ENCODE data around the gene LGI1.
"Not testable (repeated sequence)": the region's sequence is repeated elsewhere in the genome, so short reads cannot be mapped to it uniquely, and the experiment has no call there.

LGI1 gene

GRCh38 chr10:93827056-93827804 lies 69.5 kb downstream of the LGI1 start:
- Histone ChIP-seq H3K27me3 (ENCODE audit: low read length) (no peaks in the 10 kb centered on the region), H4K20me1 (ENCODE audit: low read depth, low read length) (no peaks in the 10 kb centered on the region), H3K4me3 (ENCODE audit: insufficient read depth, low read length, poor library complexity, severe bottlenecking) (no peak overlapping the region), H3K9me2 (replicated peaks; ENCODE audit: insufficient read depth, low read length) (no peaks in the 10 kb centered on the region), H3K36me3 (ENCODE audit: low read length) (no peaks in the 10 kb centered on the region), H3F3A (ENCODE audit: insufficient read depth) (no peaks in the 10 kb centered on the region), H2AFZ (ENCODE audit: low read depth, low read length, severe bottlenecking) (no peak overlapping the region), H3K79me2 (ENCODE audit: insufficient read depth, low read length) (no peaks in the 10 kb centered on the region), H3K9me3 (ENCODE audit: insufficient read depth, low read length) (no peaks in the 10 kb centered on the region), H3K4me2 (ENCODE audit: low read depth, low read length, poor library complexity, severe bottlenecking) (no peak overlapping the region), H3K27ac (ENCODE audit: low read depth, low read length) (no peak overlapping the region), H3K9ac (ENCODE audit: low read length) (no peak overlapping the region)
- no peak for TF ChIP-seq CTCF (IDR thresholded peaks at IDR 0.05; ENCODE audit: insufficient read depth, low read length, poor library complexity, severe bottlenecking)
- no peak for TF ChIP-seq EZH2phosphoT487 (conservative IDR thresholded peaks at IDR 0.05; ENCODE audit: low read length)

- H3F3A ChIP-seq (ENCODE audit: insufficient read depth); H3K9ac ChIP-seq (ENCODE audit: low read length); H3K9me3 ChIP-seq (ENCODE audit: insufficient read depth, low read length); H3K79me2 ChIP-seq (ENCODE audit: insufficient read depth, low read length); H2AFZ ChIP-seq (ENCODE audit: low read depth, low read length, severe bottlenecking); H3K27ac ChIP-seq (ENCODE audit: low read depth, low read length); H3K4me2 ChIP-seq (ENCODE audit: low read depth, low read length, poor library complexity, severe bottlenecking); H3K36me3 ChIP-seq (ENCODE audit: low read length); H3K4me3 ChIP-seq (ENCODE audit: insufficient read depth, low read length, poor library complexity, severe bottlenecking); H4K20me1 ChIP-seq (ENCODE audit: low read depth, low read length); H3K27me3 ChIP-seq (ENCODE audit: low read length); H3K9me2 ChIP-seq (replicated peaks; ENCODE audit: insufficient read depth, low read length): not testable (repeated sequence)
These were observed 73.3 kb downstream of the LGI1 start for GRCh38 chr10:93831065-93831464.

GRCh38 chr10:93835770-93836169 lies 78.0 kb downstream of the LGI1 start:
- Histone ChIP-seq H3K9me3 (ENCODE audit: insufficient read depth, low read length) (no peaks in the 10 kb centered on the region), H4K20me1 (ENCODE audit: low read depth, low read length) (no peaks in the 10 kb centered on the region), H3K36me3 (ENCODE audit: low read length) (no peaks in the 10 kb centered on the region), H3K79me2 (ENCODE audit: insufficient read depth, low read length) (no peaks in the 10 kb centered on the region), H3K27me3 (ENCODE audit: low read length) (no peaks in the 10 kb centered on the region), H3K4me3 (ENCODE audit: insufficient read depth, low read length, poor library complexity, severe bottlenecking) (no peak overlapping the region), H3F3A (ENCODE audit: insufficient read depth) (no peaks in the 10 kb centered on the region), H3K27ac (ENCODE audit: low read depth, low read length) (no peak overlapping the region), H3K4me2 (ENCODE audit: low read depth, low read length, poor library complexity, severe bottlenecking) (no peak overlapping the region), H3K9ac (ENCODE audit: low read length) (no peak overlapping the region), H3K9me2 (replicated peaks; ENCODE audit: insufficient read depth, low read length) (no peaks in the 10 kb centered on the region), H2AFZ (ENCODE audit: low read depth, low read length, severe bottlenecking) (no peak overlapping the region)
- TF ChIP-seq EZH2phosphoT487 (conservative IDR thresholded peaks at IDR 0.05; ENCODE audit: low read length) (no peak), CTCF (IDR thresholded peaks at IDR 0.05; ENCODE audit: insufficient read depth, low read length, poor library complexity, severe bottlenecking) (no peak)

- Histone ChIP-seq H3K4me3 (ENCODE audit: insufficient read depth, low read length, poor library complexity, severe bottlenecking) (no peak overlapping the region), H3K79me2 (ENCODE audit: insufficient read depth, low read length) (no peaks in the 10 kb centered on the region), H3K9me3 (ENCODE audit: insufficient read depth, low read length) (no peaks in the 10 kb centered on the region), H3K36me3 (ENCODE audit: low read length) (no peaks in the 10 kb centered on the region), H3K4me2 (ENCODE audit: low read depth, low read length, poor library complexity, severe bottlenecking) (no peak overlapping the region), H3K9me2 (replicated peaks; ENCODE audit: insufficient read depth, low read length) (no peaks in the 10 kb centered on the region), H3F3A (ENCODE audit: insufficient read depth) (no peaks in the 10 kb centered on the region), H3K9ac (ENCODE audit: low read length) (no peak overlapping the region), H3K27ac (ENCODE audit: low read depth, low read length) (no peak overlapping the region), H2AFZ (ENCODE audit: low read depth, low read length, severe bottlenecking) (no peak overlapping the region), H3K27me3 (ENCODE audit: low read length) (no peaks in the 10 kb centered on the region), H4K20me1 (ENCODE audit: low read depth, low read length) (no peaks in the 10 kb centered on the region)
- TF ChIP-seq CTCF (IDR thresholded peaks at IDR 0.05; ENCODE audit: insufficient read depth, low read length, poor library complexity, severe bottlenecking) (no peak), EZH2phosphoT487 (conservative IDR thresholded peaks at IDR 0.05; ENCODE audit: low read length) (no peak)
These were observed 80.1 kb downstream of the LGI1 start for GRCh38 chr10:93837822-93838221.

Measured in SU-DHL-6 (cell line).